Stimulated activated CD8-positive, alpha-beta memory T cell treated with anti-CD3 and anti-CD28 coated beads, Interleukin-4, amount 100 ng/mL, for 1 hour (primary cell): ENCODE results near the gene ELAVL4.
"Not testable (repeated sequence)": the region's sequence is repeated elsewhere in the genome, so short reads cannot be mapped to it uniquely, and the experiment has no call there.

Source experiments
- DNase-seq, 2 donors: peaks; one replicate each; pipeline ENCODE4 v3.0.0-alpha.2; 2020; ENCODE audit warnings: low read depth in 2 of 2, low spot score in 1 of 2

The ELAVL4 gene

DNA sequence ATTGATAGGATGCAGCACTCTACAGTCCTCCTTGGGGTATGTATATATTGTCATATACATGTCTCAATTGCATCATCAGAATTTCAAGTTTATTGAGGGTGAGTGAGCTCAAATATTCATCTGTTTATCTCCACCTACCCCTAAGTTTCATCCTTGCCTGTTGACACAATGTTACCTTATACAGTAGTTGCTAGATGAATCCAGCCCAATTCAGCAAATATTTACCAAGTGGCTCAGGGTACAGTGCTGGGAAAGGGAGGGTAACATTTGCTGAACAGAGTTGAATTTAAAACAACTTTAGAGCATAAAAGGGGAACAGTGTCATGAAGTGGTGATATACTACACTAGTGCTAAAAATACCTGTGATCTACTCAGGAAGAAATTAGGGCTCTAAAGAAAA lies 14.4 kb downstream of the ELAVL4 start:
- DNase-seq, result no peak

DNA sequence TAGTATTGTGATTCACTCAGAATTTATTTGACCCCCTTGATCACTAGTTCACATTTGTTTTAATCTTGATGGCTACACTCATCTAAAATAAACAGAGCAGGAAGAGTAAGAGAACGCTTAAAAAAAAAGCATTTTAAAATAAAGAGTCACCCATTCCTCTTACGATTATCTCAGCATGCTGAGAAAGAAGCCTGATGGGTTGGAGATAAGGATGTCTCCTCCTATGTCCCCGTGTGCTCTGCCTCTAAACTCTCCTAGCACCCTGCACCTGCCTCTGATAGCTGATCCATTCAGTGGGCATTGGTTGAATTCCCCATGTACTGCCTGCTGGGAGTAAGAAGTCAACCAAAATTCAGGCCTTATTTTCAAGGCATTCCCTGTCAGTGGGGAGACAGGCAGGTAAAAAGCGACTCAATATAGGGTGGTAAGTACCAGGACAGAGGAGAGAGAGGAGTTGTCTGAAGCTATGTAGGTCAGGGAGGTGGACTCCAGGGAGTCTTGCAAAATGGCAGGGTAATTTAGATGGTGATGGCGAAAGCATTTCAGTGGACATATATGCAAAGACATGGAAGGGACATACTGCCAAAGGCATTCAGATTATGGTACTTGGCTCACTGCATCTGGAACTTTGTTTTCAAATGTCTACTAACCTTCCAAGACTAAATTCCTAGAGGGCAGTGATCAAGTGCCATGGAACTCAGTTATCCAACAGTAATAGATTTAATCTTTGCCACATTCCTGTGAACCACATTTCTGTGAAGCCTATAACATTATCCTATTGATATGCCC lies 18.4 kb downstream of the ELAVL4 start:
- no peak for DNase-seq

DNA sequence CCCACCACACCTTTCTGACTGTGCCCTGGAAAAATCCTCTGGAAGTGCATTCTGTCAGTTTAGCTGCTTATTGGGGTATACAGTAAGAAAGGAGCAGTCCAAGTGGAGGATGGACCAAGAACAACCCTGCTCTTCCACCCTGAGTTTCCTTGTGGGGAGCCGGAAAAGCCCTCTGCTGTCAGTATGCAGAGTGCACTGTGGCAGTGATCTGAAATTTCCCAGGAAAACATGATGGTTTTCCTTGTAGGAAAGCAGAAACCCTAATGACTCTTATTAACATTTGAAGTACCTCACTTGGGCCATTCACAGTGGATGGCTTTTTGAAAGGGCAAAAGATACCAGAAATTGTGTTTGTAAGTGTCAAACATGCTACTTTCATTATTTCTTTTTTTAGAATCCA lies 20.5 kb downstream of the ELAVL4 start:
- no peak for DNase-seq

DNA sequence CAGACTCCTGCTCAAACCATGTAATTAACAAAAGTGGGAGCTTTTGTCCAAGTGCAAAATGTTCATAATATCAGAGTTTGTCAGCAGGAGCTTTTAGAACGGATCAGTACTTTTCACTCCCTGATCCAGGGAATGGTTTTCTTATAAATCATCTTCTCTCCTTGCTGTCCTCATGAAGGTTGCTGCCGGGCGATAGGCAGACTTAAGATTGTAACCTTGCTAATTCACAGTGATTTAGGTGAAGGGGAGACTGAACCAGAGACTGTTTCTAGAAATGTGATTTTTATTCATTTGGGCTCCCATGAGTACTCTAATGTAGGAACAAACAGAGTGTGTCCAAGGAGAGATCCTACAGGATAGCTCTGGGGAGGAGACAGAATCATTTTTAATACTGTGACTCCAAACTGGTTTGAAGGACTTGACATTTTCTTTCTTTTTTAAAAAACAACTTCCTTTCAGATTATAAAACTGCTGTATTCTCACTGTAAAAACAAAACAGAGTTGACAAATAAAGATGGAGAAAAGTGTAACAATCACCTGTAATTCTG lies 23.7 kb downstream of the ELAVL4 start:
- DNase-seq, result no peak

DNA sequence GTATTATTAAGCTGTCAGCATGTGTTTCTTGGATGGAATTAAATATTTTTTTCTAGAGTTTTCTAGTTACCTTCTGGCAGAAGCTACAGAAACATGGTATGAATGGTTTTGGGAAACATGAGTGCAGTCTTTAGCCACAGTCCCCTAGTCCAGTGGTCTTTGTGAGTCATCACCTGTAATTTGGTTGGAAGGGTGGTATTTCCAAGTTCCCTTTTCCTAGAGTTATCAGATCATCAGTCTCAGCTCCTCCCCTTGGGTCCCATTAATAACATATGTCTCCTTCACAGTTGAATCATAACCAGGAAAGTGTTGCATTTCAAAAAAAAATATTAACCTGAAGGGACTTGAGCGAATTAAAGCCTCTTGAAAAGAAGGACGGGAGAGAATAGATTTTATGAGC lies 27.0 kb downstream of the ELAVL4 start:
- no peak for DNase-seq

GRCh38 chr1:50139339-50140181 lies 30.8 kb downstream of the ELAVL4 start:
- DNase-seq, result no peak

- no peak for DNase-seq
Measured at GRCh38 chr1:50140182-50140447, 31.4 kb downstream of the ELAVL4 start.

GRCh38 chr1:50147191-50147850 lies 38.6 kb downstream of the ELAVL4 start:
- no peak for DNase-seq

GRCh38 chr1:50148142-50148923 lies 39.6 kb downstream of the ELAVL4 start:
- no peak for DNase-seq

DNA sequence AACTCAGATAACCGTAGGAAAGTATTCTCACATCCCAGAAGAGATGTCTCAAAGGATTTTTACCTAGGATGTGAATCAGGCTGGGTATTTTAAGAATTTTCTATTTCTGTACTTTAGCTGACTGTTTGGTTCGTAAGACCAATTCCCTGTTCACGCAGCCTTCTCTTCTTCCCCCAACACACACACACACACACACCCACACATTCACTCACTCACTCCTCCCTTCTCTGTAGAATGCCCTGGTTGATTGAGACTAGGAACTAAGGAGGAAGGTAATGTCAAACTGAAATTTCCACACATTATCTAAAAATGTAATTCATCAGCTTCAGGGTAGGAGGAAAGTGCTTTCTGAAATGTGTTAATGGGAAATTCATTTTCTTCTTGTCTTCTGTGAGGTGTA lies 43.5 kb downstream of the ELAVL4 start:
- DNase-seq, result no peak

GRCh38 chr1:50155541-50155940 lies 46.8 kb downstream of the ELAVL4 start:
- no peak for DNase-seq

DNA sequence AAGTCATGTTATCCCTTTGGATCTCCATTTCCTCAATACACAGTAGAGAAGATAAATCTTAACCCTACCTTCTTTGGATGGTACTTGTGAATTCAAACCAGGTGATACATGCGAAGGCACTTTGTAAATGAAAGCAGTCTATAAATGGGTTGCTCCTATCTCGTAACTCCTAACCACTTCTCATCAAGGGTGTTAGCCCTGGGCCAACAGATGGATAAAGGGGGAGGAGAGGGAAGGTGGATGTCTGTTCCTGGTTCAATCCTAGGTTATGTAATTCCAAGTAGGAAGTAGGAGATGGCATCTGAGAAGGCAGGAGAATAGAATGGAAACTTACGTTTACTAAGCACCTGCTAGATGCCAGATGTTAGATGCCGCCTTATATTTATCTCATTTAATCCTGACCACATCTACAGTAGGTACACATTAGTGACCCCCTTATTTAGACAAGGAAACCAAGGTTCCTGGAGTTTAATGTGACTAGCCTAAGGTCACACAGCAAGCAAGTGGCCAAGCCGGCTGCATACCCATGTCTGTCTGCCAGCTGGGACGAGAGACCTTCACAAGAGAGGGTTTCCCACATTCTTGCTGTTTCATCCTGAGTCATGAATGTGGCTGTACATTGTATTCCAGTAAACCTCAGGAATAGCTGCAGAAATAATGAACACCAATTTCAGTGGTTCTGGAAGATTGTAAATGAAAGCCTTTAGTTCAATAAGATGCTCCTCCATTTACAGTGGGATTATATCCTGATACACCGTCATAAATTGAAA lies 47.7 kb downstream of the ELAVL4 start:
- DNase-seq, result no peak

DNA sequence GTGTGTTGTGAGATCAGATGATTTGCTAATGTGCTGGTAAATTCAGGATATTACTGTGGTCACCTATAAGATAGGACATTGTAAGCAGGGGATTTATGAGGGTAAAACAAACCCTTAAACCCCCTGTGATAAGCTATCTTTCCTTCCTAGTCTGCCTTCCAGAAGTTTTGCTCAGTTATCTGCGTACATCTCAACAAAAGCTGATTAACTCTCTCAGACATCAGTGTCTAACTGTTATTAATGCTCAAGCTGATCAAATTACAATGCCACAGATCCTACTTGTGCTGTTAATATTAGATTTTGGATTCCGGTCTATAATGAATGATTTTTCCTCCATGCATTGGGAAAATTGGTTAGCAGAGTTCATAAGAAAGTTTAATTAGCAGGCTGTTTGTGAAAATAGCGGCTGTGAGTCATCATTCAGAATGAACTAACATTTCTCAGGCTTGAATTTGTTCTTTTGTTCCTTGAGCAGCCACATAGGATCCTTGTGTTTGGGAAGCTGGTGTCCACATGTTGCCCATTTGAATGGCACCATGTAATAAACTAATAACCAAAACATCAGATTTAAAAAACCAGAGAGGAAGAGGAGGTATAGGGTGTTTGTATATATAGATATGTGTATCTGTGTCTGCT lies 48.7 kb downstream of the ELAVL4 start:
- DNase-seq, result no peak

DNA sequence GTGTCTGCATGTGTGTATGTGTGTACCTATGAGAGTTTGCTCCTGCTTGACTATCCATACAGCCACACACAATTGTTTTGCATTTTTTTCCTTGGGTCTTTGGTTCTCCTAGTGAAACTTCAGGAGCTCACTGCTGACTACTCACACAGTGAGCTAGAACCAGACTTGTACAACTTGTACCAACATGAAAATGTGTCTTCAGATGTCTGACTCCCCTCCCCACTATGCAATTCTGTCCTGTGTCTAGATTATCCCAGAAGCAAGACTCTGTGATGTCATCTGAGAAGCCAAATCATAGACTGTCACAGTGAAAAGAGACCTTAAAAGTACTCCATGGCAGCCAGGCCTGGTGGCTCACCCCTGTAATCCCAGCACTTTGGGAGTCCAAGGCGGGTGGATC lies 49.7 kb downstream of the ELAVL4 start:
- DNase-seq, result no peak

- DNase-seq, result no peak
Measured at GRCh38 chr1:50163680-50164079, 55.0 kb downstream of the ELAVL4 start.

GRCh38 chr1:50166351-50166750 lies 57.6 kb downstream of the ELAVL4 start:
- DNase-seq, result not testable (repeated sequence)

GRCh38 chr1:50172299-50172698 lies 63.6 kb downstream of the ELAVL4 start:
- no peak for DNase-seq

DNA sequence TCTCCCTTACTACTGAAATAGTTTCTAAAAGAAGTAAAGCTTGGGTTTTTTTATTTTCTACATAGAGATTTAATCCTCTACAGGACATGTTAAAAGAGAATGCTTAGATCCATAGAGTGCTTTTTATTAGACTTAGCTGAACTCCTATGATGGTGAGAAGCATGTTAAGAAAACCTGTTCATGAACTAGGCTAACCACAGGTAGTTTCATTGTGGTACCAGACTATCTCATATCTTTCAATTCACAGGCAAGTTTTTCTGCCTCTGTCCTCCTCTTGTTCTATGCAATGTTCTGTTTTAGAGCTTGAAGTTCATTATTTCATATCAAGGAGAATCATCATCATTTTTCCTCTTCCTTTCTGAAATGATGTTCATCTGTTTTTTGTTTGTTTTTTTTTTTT lies 65.4 kb downstream of the ELAVL4 start:
- DNase-seq, result no peak

DNA sequence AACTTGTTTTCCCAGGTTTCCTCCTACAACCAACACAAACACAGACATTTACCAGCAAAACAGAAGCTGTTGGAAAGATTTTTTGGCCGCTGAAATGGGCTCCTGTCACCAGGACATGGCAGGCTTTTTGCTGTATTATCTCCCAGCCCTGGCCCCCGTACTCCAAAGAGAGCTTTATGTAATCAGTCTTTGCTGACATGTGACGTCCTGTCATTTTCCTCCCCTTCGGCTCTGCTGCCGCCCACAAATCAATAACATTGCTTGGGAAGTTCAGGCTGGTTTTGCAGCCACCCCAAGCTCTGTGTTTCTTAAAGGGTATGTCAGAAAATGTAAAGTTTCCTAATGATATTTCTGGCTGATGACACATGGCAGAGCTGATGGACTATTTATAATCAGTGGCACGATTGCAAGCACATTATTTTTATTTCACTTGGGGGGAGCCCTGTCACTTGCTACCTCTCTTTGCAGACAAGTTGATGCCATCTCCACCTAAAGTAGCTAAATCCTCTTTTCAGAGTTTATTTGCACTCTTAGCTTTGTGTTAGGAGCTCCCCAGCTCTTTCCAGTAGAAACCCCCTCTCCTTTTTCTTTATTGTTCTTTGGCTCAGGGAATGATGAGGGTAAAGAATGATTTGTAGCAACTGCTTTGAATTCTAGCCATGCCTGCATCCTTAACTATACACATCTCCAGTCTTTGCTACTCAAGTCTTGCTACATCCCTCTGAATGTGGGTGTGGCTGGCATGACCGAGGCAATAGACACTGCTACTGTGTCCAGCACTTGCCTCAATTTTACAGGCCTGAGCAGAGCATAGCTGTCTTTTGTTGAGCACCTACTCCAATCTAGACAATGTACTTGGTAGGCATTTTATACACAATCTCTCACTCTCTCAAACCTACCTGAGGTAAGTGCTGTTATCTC lies 67.3 kb downstream of the ELAVL4 start:
- no peak for DNase-seq
